GM21360 (cell line): Measurements from ENCODE around the gene UNC13B.
"Not testable (repeated sequence)": the region's sequence is repeated elsewhere in the genome, so short reads cannot be mapped to it uniquely, and the experiment has no call there.

Source experiments
- ATAC-seq: cut with Tn5 transposase; IDR thresholded peaks from one replicate; pipeline ENCODE4 v1.9.1; 2021; ENCODE audit warnings: mild to moderate bottlenecking, moderate library complexity; ENCODE audit not compliant: unreplicated experiment

The UNC13B gene

GRCh38 chr9:35364817-35365585 is 203.2 kb downstream of the UNC13B start:
- no peak for ATAC-seq

- ATAC-seq: no peak
Observed at GRCh38 chr9:35366627-35367026, 204.8 kb downstream of the UNC13B start.

DNA sequence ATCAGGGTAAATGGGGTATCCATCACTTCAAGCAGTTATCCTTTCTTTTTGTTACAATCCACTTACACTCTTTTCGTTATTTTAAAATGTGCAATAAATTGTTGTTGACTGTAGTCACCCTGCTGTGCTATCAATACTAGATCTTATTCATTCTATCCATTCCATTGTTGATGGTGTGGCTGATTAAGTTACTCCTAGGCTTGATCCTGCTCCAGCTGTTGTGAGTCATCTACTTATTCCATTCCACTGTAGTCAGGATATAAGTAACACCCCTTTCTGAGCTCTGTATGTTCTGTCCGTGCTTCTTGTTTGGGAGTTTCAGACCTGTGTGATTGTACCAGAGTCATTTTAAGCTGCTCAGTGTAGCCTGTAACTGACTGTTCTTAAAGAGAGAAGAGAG is 205.6 kb downstream of the UNC13B start:
- no peak for ATAC-seq

GRCh38 chr9:35370241-35370640 is 208.4 kb downstream of the UNC13B start:
- ATAC-seq: no peak

- ATAC-seq: no peak
Observed at GRCh38 chr9:35374436-35374835, 212.6 kb downstream of the UNC13B start.

DNA sequence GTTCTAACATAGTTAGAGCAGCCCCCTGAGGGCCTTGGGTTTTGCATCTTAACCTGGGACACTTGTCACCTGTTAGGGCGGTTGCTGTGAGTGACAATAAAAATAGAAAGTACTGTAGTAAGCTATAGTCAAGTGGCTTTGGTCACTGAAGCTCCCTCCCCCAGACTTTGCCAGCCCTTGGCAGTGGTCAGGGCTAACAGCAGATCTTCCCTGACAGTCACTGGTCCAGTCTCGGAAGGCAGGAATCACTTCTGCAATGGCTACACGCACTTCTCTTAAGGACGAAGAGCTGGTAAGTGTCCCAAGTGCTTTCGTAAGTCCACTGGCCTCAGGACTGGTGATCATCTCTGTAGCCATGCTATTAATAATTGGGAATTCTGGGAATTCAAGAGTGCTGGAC is 213.1 kb downstream of the UNC13B start:
- no peak for ATAC-seq

DNA sequence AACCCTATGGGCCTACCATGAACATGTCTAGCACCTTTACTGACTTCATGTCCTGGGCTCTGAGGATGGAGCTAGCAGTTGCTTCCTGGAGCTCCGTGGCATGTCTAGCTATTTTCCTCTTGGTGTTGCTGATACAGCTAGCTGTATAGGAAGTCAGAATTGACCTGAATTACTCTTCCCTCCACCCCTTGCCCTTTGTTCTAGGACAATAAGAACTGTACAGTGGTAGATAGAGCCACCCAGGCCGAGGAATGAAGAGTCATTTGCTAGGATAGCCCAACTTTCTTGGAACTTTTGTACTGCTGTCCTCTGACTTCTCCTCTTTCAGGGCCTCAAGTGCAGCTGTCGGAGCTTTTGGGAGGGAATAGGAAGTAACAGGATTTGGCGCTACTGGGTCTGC is 218.2 kb downstream of the UNC13B start:
- ATAC-seq: no peak

- no peak for ATAC-seq
Observed at GRCh38 chr9:35380619-35381018, 218.8 kb downstream of the UNC13B start.

- ATAC-seq: no peak
Observed at GRCh38 chr9:35385042-35385441, 223.2 kb downstream of the UNC13B start.

GRCh38 chr9:35395076-35395705 is 233.4 kb downstream of the UNC13B start:
- no peak for ATAC-seq

- ATAC-seq: no peak
Observed at GRCh38 chr9:35395706-35396101, 233.9 kb downstream of the UNC13B start.

- ATAC-seq: no peak
Observed at GRCh38 chr9:35396560-35397215, 234.9 kb downstream of the UNC13B start.

DNA sequence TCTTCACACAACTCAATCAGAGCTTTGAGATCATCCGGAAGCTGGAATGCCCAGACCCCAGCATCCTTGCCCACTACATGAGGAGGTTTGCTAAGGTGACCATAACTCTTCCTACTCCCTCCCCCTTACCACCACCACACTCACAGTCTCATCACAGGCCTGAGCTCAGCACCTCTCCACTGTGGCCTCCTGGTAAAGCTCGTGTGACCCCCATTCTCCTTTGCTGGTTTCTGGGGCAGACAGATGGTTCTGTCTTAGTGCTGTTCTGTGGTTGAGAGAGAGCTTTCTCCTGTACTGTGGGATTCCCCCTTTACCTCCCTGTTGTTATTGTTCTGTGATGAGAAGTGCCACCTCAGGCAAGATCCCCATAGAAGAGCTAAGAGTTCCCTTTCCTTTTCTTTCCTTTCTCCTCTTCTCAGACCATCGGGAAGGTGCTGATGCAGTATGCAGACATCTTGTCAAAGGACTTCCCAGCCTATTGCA is 235.4 kb downstream of the UNC13B start:
- ATAC-seq: no peak

DNA sequence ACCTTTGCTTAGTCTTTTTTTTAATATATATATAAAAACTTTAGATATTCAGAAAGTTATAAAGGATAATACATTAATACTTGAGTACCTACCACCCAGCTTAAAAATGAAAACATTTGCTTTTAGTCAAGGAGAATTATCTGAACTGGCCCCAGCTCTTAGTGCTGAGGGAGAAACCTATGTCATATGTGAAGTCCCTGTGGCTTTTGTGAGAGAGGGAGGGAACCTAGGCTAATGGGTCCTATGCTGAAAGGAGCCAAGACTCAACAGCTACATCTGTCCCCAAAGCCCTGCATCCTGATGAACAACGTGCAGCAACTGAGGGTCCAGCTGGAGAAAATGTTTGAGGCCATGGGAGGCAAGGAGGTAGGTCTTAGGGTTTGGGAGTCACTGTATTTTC is 236.1 kb downstream of the UNC13B start:
- ATAC-seq: no peak

GRCh38 chr9:35398651-35399335 is 237.0 kb downstream of the UNC13B start:
- no peak for ATAC-seq

DNA sequence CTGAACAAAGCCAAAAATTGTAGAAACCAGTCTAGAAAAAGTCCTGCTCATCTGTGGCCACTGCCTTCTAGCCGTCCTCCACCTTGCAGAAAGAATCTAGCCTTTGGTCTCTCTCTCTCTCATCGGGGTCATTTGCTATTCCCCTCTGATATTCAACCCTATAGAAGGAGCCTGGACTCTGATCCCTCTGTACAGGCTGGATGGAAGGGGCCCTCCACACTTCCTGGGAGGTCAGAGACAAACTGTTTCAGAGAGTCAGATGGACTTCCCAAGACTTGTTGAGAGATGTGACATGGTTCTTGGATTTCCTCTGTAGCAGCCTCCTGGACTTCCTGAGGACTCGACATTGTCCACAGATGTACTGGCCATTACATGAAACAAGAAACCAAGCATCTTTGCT is 243.1 kb downstream of the UNC13B start:
- ATAC-seq: no peak

DNA sequence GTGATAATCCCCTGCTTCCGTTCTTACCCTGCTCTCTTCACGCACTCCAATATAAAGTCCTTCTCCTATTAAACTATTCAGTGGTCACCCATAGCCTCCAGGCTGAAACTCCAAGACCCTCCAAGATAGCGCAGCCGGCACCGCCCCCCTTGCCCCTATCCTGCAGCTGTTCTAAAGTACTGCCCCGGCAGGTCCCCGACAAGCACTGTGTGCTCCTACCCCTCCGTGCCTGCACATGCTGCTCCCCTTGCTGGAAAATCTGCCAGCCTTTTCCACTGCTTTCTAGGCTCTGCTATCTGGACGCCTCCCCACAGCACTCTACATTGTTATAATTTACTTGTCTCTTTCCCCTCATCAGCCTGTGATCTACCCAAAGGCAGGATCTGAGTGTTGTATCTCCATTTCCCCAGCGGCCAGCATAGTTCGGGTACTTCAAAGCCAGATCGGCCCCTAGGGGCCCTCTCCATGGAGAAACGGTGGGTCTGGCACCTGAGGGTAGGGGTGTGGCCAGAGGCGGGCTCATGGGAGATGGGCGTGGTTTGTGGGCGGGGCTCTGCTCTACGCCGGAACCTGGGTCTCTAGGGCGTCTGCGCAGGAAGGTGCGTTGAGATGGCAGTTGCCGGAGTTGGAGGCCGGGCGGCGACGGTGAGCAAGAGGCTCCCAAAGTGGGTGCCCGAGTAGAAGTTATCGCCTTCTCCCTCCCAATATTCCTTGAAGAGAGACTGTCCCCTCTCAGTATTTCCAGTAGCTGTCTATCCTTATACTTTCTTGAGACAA is 244.6 kb downstream of the UNC13B start:
- no peak for ATAC-seq

GRCh38 chr9:35407846-35408245 is 246.0 kb downstream of the UNC13B start:
- ATAC-seq: no peak

DNA sequence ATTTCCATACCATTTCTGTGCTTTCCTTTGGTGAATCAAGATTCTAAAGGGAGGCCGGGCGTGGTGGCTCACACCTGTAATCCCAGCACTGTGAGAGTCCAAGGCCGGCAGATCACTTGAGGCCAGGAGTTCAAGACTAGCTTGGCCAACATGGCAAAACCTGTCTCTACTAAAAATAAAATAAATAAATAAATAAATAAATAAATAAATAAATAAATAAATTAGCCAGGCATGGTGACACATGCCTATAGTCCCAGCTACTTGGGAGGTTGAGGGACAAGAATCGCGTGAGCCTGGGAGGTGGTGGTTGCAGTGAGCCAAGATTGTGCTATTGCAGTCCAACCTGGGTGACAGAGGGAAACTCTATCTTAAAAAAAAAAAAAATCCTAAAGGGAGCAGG is 247.6 kb downstream of the UNC13B start:
- not testable (repeated sequence) for ATAC-seq

GRCh38 chr9:35414889-35415288 is 253.1 kb downstream of the UNC13B start:
- no peak for ATAC-seq
